ENCODE results near the gene CHI3L2. TPM values are rescaled to one million over a fixed set of nuclear protein-coding genes. Genes with fewer than 3 reads are reported as not detected.

Gene CHI3L2
- total and polyA plus RNA-seq, 10 of the 15 experiments (the other 5 are each of a cell fraction or from before 2014, with no cell fraction given), result 37.1 to 508 (median 98.3) TPM

DNA sequence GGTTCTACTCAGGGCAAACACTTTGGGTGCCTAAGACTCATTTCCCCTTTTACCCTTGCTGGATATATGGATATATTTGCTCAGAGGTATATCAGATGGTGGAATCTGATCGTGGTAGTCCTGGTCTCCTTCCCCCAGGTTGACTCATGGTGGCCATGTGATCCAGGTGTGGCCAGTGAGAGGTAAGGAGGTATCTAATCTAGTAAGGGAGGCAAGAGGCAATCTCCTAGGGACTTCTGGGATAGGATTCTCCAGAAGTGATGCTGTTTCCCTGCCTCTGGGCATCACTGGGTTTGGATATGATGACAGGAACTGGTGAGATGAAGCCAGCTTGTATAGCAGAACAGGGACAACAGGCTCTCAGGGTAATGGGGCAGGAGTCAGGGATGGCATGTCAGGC, 18.6 kb upstream of the CHI3L2 start:
- CTCF ChIA-PET, result interaction anchor here (1.0 kb wide), 1 partner anchor 15 kb away, joined by 4 read pairs; no protein-coding TSS in a partner anchor
- RAD21 ChIA-PET (ENCODE audit: unreplicated experiment), result interaction anchor here (0.7 to 1.6 kb wide), 2 partner anchors 9 to 62 kb away, joined by 3 to 5 read pairs; no protein-coding TSS in a partner anchor
- Histone ChIP-seq H3K27me3 (replicated peaks in 1 of 2; ENCODE audit: control insufficient read depth in 2 of 2, insufficient read depth in 2 of 2, low read length in 1 of 2) (no peaks in the 10 kb centered on the region), H3K4me2 (ENCODE audit: control insufficient read depth, insufficient read depth) (no peak overlapping the region), H3K4me1 (ENCODE audit: control insufficient read depth, insufficient read depth, low read length) (peaks cover 36% of the 10 kb centered on the region), H3K9ac (ENCODE audit: control insufficient read depth, insufficient read depth, low read length) (no peak overlapping the region), H3K9me3 (replicated peaks; ENCODE audit: control insufficient read depth, insufficient read depth, low read length) (no peaks in the 10 kb centered on the region), H4K20me1 (ENCODE audit: control insufficient read depth, insufficient read depth) (no peaks in the 10 kb centered on the region), H3K4me3 (no peak overlapping the region), H2AFZ (ENCODE audit: control insufficient read depth, low read depth, low read length) (no peak overlapping the region), H3K79me2 (ENCODE audit: control insufficient read depth, insufficient read depth, low read length) (peaks cover 17% of the 10 kb centered on the region), H3K36me3 (ENCODE audit: control insufficient read depth in 2 of 2, insufficient read depth in 2 of 2, low read length in 1 of 2) (no peaks in the 10 kb centered on the region), H3K27ac (ENCODE audit: control insufficient read depth, insufficient read depth) (no peak overlapping the region)
- no peak for ATAC-seq
- BruUV-seq (replicated peaks), result no TSS peak
- POLR2A ChIA-PET, result no interaction called here
- WGBS (ENCODE audit: insufficient coverage, insufficient replicate concordance, low lambda C conversion rate, missing lambda C conversion rate), result 48% methylated on average over 1 of the region's 1 CpG
- intact Hi-C loops (cut with micrococcal nuclease; ENCODE audit: unreplicated experiment) (no loop called here), in situ Hi-C loops (cut with MboI) (no loop called here)
- no peak for DNase-seq (ENCODE audit: low read depth, low spot score)
- TF ChIP-seq BRCA1 (IDR thresholded peaks at IDR 0.05; ENCODE audit: low read depth, low read length) (no peak), SIN3A (IDR thresholded peaks at IDR 0.05; ENCODE audit: low read depth, low read length) (no peak), RAD21 (IDR thresholded peaks at IDR 0.05; ENCODE audit: insufficient read depth, low read depth, low read length) (no peak), NR2C2 (IDR thresholded peaks at IDR 0.05; ENCODE audit: borderline replicate concordance, control insufficient read depth, insufficient read length, low read depth) (no peak), SMAD1 (IDR thresholded peaks at IDR 0.05; ENCODE audit: low read depth, partially characterized antibody) (no peak), POU2F2 (IDR thresholded peaks at IDR 0.05; ENCODE audit: borderline replicate concordance, low read depth, low read length) (no peak), RAD51 (IDR thresholded peaks at IDR 0.05) (no peak), POLR2A (IDR thresholded peaks at IDR 0.05; ENCODE audit: low read depth, low read length) (no peak), CREM (IDR thresholded peaks at IDR 0.05; ENCODE audit: low read depth) (no peak), NFXL1 (IDR thresholded peaks at IDR 0.05; ENCODE audit: borderline replicate concordance) (no peak), CREB1 (IDR thresholded peaks at IDR 0.05; ENCODE audit: low read depth) (no peak), MTA3 (IDR thresholded peaks at IDR 0.05; ENCODE audit: borderline replicate concordance, low read length) (no peak), EGR1 (IDR thresholded peaks at IDR 0.05; ENCODE audit: borderline replicate concordance in 1 of 2, low read depth in 2 of 2, low read length in 2 of 2) (no peak), IKZF2 (IDR thresholded peaks at IDR 0.05) (no peak), ESRRA (IDR thresholded peaks at IDR 0.05; ENCODE audit: low read length) (no peak)
- TF ChIP-seq, protein P1, sequence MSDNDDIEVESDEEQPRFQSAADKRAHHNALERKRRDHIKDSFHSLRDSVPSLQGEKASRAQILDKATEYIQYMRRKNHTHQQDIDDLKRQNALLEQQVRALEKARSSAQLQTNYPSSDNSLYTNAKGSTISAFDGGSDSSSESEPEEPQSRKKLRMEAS (IDR thresholded peaks at IDR 0.05; ENCODE audit: low read depth, low read length), result no peak
- TF ChIP-seq, protein P2, sequence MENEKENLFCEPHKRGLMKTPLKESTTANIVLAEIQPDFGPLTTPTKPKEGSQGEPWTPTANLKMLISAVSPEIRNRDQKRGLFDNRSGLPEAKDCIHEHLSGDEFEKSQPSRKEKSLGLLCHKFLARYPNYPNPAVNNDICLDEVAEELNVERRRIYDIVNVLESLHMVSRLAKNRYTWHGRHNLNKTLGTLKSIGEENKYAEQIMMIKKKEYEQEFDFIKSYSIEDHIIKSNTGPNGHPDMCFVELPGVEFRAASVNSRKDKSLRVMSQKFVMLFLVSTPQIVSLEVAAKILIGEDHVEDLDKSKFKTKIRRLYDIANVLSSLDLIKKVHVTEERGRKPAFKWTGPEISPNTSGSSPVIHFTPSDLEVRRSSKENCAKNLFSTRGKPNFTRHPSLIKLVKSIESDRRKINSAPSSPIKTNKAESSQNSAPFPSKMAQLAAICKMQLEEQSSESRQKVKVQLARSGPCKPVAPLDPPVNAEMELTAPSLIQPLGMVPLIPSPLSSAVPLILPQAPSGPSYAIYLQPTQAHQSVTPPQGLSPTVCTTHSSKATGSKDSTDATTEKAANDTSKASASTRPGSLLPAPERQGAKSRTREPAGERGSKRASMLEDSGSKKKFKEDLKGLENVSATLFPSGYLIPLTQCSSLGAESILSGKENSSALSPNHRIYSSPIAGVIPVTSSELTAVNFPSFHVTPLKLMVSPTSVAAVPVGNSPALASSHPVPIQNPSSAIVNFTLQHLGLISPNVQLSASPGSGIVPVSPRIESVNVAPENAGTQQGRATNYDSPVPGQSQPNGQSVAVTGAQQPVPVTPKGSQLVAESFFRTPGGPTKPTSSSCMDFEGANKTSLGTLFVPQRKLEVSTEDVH (IDR thresholded peaks at IDR 0.05; ENCODE audit: low read depth, partially characterized antibody), result no peak
- SMC1A ChIA-PET (ENCODE audit: uncharacterized antibody, unreplicated experiment), result interaction anchor here (1.1 to 4.6 kb wide), 2 partner anchors 9 to 17 kb away, joined by 3 to 57 read pairs; no protein-coding TSS in a partner anchor
- FAIRE-seq, result no peak

Measured in GM12878 (cell line).